HG03575 (cell line): ENCODE data around the gene TEX19.
"Not testable (repeated sequence)": the region's sequence is repeated elsewhere in the genome, so short reads cannot be mapped to it uniquely, and the experiment has no call there.

Source experiments
- ATAC-seq: cut with Tn5 transposase; IDR thresholded peaks from one replicate; pipeline ENCODE4 v1.9.1; 2021; ENCODE audit not compliant: unreplicated experiment, insufficient number of reproducible peaks, low FRiP score; ENCODE audit errors: extremely low read depth

Gene TEX19

DNA sequence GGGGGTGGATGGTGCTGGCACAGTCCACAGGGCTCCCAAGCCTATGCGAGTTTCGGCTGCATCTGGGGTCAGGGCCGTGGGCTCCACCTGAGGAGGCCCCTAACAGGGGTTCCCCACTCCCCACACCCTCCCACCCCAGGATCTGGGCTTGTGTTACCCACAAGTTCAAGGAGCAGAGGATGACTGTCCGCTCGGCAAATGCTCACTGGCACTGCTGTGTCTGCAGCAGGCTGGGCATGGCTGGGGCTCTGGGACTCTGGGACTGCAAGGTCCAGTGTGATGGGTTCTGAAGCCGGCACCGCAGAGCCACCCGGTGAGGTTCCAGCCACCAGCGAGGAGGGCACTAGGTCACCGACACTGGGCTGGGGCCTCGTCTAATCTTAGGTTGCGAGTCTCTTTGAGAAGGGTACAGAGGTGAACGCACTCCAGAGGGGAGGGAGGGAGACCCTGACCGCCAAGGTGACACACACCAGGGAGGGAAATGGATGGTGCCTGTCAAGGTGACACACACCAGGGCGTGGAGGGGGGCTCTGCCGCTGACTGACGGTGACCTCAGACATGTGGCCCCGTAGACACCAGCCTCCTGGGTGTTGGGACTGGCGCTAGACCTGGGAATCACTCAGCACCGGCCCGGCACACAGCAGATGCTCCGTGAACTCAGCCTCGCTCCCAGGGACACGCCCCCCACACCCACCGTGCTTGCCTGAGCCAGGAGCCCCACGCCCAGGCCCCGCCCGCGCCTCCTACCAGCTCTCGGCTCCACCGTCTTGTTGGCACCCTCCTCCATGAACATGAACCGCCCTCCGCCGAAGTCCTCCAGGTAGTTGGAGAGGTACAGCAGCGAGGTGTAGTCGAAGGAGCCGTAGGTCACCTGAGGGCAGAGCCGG, 38.6 kb downstream of the TEX19 start:
- ATAC-seq, result no peak

DNA sequence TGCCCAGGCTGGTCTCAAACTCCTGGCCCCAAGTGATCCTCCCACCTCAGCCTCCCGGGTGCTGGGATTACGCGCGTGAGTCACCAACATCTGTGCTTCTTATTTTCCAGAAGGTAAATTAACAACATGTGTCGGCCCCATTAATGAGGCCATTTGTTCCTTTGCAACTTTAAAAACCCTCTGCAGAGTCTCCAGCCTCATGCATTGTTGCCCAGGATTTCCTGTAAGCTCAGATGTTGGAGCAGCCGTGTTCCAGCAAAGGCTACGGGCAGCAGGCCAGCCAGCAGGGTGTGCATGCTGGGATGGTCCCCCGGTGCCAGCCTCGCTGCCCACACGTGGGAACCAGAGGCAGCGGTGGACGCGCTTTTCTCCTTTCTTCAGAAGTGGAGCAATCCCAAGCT, 40.0 kb downstream of the TEX19 start:
- ATAC-seq, result no peak

DNA sequence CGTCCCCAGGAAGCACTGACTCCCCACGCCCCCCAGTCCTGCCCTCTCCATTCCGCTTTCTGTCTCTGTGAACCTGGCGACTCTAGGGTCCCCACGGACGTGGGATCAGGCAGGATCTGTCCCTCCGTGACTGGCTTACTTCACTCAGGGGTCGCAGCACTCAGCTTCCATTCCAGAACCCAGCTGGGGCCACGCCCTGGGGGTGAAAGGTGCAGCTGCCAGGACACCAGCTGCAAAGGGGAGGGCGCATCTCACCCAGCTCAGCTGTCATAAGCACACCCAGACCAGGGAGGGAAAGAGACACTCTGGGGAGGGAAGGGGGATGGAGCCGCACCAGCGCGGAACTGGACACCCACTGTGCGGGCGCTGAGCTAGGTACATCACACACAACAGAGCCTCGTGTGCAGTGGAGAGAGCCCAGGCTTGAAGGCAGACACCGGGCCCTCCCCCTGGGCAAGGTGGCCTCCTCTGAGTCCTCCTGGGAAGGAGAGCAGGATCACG, 40.6 kb downstream of the TEX19 start:
- no peak for ATAC-seq

DNA sequence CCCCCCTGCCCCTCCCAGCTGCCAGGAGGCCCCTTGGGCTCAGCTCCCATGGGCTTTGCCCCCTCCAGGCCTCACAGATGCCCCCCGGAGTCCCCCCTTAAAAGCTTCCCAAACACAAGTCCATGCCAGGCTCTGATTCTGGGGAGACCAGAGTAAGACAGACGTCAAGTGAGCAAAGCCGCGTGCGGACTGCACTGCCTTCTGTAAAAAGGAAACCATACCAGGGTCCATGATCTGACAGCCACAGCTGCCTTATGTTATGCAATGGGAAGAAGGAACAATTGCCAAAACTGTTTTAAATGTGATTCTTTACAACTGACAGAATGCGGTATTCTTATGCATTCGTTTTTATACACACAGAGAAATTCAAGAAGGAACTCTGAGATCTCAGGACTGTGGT, 41.2 kb downstream of the TEX19 start:
- ATAC-seq, result no peak

DNA sequence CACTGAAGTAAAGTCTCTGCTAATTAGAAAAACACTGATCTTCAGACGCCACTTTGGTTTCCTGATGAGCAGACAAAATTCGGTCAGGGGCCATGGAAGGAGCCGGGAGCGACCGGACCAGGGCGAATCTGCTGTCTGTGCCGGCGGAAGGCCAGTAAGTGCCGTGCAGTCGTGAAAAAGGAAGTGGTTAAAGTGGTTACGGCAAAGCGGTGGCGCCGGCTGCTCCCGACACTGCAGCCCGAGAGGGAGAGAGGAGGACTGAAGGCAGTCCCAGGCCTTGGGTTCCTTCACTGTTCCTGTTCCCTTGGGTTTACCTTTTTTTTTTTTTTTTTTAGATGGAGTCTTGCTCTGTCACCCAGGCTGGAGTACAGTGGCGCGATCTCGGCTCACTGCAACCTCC, 41.8 kb downstream of the TEX19 start:
- ATAC-seq, result no peak

DNA sequence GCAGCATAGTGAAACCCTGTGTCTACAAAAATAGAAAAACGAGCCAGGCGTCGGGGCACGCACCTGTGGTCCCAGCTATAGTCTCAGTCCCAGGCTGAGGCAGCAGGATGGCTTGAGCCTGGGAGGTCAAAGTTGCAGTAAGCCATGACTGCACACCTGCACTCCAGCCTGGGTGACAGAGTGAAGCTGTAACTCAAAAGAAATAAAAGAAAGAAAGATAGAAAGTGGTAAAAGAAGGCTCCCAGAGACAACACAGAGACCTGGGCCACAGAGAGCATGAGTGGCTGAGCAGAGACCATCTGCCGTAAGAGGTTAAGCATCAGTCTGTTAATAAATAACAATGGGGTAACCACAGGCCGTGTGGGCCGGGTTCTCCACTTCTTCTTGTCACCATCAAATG, 43.8 kb downstream of the TEX19 start:
- ATAC-seq, result no peak

DNA sequence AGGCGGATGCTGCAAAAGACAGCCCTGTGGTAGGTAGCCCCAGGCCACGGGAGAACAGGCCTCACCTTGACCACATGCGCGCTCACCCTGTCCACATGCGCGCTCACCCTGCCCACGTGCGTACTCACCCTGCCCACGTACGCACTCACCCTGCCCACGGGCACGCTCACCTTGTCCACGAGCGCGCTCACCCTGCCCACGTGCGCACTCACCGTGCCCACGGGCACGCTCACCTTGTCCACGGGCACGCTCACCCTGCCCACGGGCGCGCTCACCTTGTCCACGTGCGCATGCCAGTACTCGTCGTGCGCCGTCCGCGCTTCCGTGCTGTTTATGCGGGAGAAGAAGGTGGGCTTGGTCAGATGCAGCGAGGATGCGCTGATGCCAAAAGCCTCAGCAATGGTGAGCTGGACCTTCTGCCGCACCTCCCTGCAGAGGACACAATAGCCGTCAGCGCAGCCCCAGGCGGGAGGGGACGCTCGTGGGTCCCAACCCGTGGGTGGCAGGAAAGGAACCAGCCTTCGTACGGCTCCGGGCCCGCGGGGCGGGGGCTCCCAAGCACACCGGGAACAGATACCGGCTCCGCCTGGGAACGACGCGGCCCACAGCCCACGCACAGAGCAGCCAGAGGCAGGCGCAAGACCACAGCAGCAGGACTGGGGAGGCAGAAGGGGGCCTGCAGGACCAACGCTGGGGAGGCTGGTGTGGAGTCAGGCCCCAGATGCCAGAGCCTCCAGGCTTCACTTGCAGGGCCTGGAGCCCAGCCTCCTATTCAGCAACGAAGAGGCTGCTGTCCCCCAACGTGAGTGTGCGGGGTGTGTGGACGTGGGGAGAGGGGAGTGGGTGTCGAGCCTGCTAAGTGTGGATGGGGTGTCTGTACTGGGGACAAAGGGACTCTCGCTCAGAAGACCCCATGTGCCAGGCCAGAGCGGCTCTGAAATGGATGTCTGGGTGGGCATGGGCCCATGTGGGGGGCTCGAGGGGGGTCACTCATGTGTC, 44.9 kb downstream of the TEX19 start:
- ATAC-seq, result no peak

DNA sequence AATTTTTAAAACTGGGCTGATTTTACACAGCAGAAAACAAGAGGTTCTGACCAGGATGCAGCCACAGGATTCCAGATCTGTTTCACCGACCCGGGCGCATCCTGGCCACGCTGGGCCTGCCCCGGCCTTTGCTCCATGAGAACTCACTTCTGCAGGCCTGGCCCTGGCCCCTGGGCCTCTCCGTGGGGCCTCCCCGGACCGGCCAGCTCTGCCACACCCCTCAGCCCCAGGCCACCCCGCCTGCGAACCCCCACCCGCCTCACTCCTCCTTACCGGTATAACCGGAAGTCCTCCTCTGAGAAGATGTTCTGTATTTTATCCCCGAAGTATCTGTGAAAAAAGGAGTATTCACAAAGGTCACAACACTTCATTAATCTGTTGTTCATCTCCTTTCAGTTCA, 46.0 kb downstream of the TEX19 start:
- ATAC-seq, result no peak

DNA sequence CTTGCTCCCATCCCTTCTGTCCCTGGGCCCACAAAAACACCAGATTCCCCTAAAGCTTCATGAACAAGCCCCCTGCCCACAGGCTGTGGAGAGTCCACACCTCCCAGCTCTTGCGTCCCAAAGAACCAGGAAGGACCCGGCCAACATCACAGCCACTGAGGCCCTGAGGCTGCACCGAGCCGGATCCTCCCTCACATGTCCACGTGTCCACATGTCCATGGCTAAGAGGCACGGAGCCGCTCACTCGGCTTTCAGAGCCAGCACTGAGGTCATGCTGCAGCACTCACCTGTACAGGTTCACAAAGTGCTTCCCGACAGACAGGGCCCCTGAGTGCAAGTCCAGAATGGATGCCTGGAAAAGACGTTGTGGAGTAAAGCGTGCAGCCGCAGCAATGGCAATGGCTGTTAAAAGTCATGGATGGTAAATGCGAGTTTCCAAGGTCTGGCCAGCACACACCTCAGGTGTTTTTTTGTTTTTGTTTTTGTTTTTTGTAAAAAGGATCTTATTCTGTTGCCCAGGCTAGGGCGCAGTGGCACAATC, 47.2 kb downstream of the TEX19 start:
- ATAC-seq, result no peak

DNA sequence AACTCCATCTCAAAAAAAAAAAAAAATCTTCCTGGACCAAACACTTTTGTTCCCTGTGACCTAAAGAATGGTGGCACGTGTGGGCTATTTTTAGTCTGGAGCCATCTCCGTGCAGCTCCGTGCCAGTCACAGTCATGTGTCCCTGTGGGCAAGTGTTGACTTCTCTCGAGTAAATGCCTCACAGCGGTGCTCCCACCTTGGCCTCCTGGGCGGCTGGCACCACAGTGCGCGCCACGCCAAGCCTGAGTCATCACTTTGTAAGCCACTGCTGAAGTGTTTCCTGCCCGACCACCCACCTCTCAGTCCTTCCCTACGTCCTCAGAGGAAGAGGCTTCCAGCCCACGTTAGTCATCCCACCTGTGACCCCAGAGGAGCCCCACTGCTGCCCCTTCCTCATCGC, 48.2 kb downstream of the TEX19 start:
- no peak for ATAC-seq

DNA sequence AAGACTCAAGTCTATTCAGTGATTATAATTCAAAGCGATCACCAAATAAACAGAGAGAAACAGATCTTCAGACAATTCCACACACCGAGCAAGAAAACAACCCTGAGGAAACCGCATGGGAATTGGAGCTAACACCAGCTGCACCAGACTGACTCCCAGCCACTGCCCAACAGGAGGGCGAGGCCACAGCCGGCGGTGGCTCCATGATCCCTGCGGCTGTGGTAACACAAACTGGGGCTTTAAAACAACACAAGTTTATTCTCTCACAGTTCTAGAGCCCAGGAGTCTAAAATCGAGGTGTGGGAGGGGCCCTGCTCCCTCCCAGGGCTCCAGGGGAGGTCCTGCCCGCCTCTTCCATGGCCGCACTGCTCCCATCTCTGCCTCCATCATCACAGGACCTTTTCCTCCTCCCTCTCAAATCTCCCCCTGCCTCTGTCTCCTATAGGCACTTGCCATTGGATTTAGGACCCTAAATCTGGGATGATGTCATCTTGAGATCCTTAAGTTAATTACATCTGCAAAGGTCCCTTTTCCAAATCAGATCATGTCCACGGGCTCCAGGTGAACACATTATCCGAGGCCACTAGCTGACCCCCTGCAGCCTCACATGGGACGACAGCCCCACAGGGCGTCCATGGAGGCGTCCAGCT, 49.4 kb downstream of the TEX19 start:
- ATAC-seq, result no peak

DNA sequence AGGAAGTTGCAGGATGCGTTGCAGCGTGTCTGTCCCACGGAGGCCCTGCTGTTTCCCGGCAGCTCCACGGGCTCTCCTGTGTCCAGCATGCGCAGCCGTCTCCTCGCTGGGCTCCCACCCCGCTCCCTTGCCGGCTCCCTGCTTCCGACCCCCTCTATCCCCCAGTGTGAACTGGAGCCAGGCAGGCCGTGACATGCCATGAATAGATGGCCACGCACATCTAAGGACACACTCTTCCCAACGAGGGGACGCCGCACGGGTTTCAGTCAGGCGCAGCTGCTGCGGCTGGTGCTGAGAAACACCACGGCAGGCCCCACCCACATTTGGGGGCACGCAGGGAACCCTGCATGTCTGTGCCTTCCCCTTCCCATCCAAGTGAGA, 49.9 kb downstream of the TEX19 start:
- no peak for ATAC-seq

DNA sequence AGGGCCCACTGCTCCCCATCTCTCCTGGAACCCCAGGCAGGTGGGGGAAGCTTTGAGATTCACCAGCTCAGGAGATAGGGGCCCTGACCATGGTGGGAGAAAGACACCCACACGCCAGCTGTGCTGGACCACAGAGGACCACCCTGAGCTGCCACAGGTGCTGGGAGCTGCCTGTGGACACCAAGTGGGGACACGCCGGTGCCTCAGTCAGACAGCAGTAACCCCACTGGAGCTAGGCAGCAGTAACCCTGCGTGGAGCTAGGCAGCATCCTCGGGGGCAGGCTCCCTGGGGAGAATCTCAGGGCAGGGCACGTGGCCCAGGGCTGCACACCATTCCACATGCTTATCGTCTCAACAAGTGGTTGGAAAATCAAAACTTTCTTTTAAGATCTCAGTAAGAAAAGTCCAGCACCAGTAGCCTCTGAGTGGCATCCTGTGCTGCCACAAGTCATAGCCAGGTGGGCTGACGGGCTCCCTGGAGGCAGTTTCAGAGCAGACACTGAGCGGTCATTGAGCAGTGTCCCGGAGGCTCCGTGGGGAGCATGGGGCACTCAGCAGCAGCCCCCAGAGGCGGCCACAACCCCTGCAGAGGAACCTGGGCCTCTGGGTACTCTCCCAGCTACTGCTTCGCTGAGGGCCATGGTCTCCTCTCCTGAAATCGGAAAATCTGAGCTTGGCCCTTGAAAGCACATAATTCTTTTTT, 51.1 kb downstream of the TEX19 start:
- no peak for ATAC-seq

DNA sequence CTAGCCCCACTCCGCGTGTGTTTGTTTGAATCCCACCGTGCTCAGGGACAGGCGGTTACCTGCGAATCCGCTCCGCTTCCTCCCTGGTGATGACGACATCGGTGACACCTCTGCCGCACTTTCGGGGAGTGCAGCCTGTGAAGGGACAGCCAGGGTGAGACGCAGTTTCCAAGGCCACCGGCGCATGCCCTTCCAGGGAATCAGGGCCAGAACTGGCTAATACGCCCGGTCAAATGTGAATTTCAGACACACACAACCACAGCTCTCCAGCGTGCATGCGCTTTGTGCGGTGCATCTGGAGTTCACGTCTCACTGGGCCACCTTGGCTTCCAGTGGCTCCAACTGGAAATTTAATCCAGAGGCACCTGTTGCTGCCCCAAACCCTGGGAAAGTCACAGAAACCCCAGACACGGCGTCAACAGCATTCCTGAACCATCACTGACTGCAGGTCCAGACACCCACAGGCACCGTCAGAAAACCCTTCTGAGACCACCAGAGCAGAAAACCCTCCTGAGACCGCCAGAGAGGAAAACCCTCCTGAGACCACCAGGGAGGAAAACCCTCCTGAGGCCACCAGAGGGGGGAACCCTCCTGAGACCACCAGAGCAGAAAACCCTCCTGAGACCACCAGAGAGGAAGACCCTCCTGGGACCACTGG, 52.5 kb downstream of the TEX19 start:
- no peak for ATAC-seq

DNA sequence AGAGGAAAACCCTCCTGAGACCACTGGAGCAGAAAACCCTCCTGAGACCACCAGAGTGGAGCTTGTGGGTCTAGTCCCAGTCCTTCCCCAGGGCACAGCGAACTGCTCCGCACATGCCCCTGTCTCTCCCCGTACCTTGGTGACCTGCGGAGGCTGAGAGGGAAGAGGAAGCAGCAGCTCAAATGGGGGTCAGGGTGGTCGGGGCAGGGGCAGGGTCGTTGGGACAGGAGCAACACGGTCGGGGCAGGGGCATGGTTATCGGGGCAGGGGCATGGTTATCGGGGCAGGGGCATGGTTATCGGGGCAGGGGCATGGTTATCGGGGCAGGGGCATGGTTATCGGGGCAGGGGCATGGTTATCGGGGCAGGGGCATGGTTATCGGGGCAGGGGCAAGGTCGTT, 53.0 kb downstream of the TEX19 start:
- ATAC-seq, result not testable (repeated sequence)

DNA sequence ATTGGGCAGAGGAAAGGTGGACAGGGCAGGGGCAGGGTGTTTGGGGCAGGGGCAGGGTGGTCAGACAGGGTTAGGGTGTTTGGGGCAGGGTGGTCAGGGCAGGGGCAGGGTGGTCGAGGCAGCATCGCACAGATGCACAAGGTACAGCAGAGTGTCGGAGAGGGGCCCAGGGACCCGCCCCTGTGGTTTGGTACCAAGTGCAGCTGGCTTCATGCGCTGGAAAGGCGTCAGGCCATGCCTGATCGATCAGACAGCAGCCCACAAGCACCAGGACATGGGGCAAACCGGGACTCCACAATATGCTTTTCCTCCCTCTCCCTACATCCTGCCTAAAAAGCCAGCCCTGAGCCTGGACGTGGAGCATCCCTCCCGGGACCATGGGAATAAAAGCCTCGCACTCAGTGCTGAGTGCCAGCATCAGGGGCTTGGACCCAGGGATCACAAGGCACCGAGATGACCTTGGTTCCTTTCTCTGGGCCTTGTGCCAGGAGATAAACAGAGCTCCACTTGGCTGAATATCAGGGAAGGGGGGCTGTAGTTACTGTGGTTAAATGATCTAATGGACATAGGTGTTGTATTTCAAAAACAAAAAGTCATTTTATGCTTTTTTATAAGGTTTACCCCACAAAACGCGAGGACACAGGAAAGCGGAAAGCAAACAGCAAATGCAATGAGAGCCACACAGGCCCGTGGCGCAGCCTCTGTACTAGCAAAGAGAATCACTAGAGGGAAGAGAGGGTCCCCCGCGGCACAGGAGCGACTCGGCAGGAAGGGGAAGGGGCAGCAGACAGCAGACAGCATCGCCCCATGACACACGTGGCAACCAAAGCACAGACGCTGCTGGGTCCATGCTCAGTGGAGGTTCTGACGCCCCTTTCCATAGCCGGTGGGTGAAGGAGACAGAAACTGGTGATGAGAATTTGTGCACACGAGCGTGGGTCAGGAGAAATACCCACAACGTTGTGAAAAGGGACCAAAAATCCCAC, 53.8 kb downstream of the TEX19 start:
- ATAC-seq, result no peak
